Lung (tissue), 12 donors: ENCODE data around the gene MED12. TPM values are rescaled to one million over a fixed set of nuclear protein-coding genes. Genes with fewer than 3 reads are reported as not detected.

Source experiments
- ATAC-seq: fragments of 200-7000 bp; cut with Tn5 transposase; one replicate; pipeline ENCODE4 v1.9.1; 2020; ENCODE audit warnings: moderate number of reproducible peaks; ENCODE audit not compliant: insufficient read depth, low FRiP score
- DNase-seq, 3 donors: peaks; one replicate each; pipeline ENCODE4 v3.0.0-alpha.2; 2013 to 2017
- H3K27ac ChIP-seq, 2 donors: one replicate each; pipeline ENCODE4 v1.5.1; 2013; ENCODE audit warnings: mild to moderate bottlenecking in 2 of 2, moderate library complexity in 2 of 2, control low read depth in 1 of 2, inconsistent platforms in 1 of 2, low read depth in 1 of 2, low read length in 1 of 2
- H3K27me3 ChIP-seq, 3 donors: one replicate each; pipeline ENCODE4 v1.5.1; 2013; ENCODE audit warnings: low read length in 2 of 3; ENCODE audit not compliant: control insufficient read depth in 3 of 3, insufficient read depth in 3 of 3
- H3K36me3 ChIP-seq, 4 donors: one replicate each; pipeline ENCODE4 v1.5.1; 2013; ENCODE audit warnings: low read length in 4 of 4, mild to moderate bottlenecking in 1 of 4, moderate library complexity in 1 of 4; ENCODE audit not compliant: control insufficient read depth in 4 of 4, insufficient read depth in 4 of 4
- H3K4me1 ChIP-seq, 5 donors: one replicate each; pipeline ENCODE4 v1.5.1; 2013; ENCODE audit warnings: low read length in 5 of 5, mild to moderate bottlenecking in 2 of 5, moderate library complexity in 1 of 5; ENCODE audit not compliant: control insufficient read depth in 5 of 5, insufficient read depth in 5 of 5
- H3K4me3 ChIP-seq: one replicate; pipeline ENCODE4 v1.5.1; 2013; ENCODE audit warnings: mild to moderate bottlenecking, control low read depth, moderate library complexity
- H3K9ac ChIP-seq, 2 donors: one replicate each; pipeline ENCODE4 v1.5.1; 2013; ENCODE audit warnings: low read length in 2 of 2, control low read depth in 1 of 2; ENCODE audit not compliant: insufficient read depth in 1 of 2
- H3K9me3 ChIP-seq, 4 donors: one replicate each; pipeline ENCODE4 v1.5.1; 2013; ENCODE audit warnings: low read length in 3 of 4, mild to moderate bottlenecking in 1 of 4, moderate library complexity in 1 of 4; ENCODE audit not compliant: control insufficient read depth in 4 of 4, insufficient read depth in 3 of 4
- WGBS, 2 donors: extraction: QIAGEN DNeasy Blood & Tissue Kit; methylation state at CpG; one replicate each; pipeline ENCODE4 v1.1.7; 2013; 5-methylcytosine and 5-hydroxymethylcytosine counted together
- polyA plus RNA-seq, 2 donors: library from polyadenylated mRNA; stranded (reverse); fragments of 200-250 nt; gene quantifications; one replicate each; pipeline ENCODE4 v1.2.1, GENCODE V29; 2013
- total RNA-seq, 2 donors: library from RNA; depleted of rRNA in 1 of 2; stranded (reverse); fragments of >200 nt in 1 of 2; gene quantifications; one replicate each; pipeline ENCODE4 v1.2.1, GENCODE V29; 2014 to 2021
- TF ChIP-seq, protein P1 (sequence below): IDR thresholded peaks from 2 replicates; pipeline ENCODE4 v1.5.1; 2012; ENCODE audit warnings: mild to moderate bottlenecking; ENCODE audit errors: control extremely low read depth, extremely low read depth
- donor health status: control.
- donor health status: control.
- donor health status: Bipolar disorder and iron deficiency.
- donor health status: healthy.
- donor health status: DM: yes; HTN: yes; CAD: no.

MED12 gene
- total and polyA plus RNA-seq, 4 donors = 10.3 to 41.1 (median 24.9) TPM

- peaks cover 19 to 38% (median 23%) of the 10 kb centered on the region in 4 donors for H3K36me3 ChIP-seq
- TF ChIP-seq, protein P1, sequence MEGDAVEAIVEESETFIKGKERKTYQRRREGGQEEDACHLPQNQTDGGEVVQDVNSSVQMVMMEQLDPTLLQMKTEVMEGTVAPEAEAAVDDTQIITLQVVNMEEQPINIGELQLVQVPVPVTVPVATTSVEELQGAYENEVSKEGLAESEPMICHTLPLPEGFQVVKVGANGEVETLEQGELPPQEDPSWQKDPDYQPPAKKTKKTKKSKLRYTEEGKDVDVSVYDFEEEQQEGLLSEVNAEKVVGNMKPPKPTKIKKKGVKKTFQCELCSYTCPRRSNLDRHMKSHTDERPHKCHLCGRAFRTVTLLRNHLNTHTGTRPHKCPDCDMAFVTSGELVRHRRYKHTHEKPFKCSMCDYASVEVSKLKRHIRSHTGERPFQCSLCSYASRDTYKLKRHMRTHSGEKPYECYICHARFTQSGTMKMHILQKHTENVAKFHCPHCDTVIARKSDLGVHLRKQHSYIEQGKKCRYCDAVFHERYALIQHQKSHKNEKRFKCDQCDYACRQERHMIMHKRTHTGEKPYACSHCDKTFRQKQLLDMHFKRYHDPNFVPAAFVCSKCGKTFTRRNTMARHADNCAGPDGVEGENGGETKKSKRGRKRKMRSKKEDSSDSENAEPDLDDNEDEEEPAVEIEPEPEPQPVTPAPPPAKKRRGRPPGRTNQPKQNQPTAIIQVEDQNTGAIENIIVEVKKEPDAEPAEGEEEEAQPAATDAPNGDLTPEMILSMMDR = no peak
- 83 to 89% methylated on average over 12 of the region's 12 CpGs for WGBS, 2 donors
These were observed 9.9 kb downstream of the MED12 start for GRCh38 chrX:71128166-71128833.

DNA sequence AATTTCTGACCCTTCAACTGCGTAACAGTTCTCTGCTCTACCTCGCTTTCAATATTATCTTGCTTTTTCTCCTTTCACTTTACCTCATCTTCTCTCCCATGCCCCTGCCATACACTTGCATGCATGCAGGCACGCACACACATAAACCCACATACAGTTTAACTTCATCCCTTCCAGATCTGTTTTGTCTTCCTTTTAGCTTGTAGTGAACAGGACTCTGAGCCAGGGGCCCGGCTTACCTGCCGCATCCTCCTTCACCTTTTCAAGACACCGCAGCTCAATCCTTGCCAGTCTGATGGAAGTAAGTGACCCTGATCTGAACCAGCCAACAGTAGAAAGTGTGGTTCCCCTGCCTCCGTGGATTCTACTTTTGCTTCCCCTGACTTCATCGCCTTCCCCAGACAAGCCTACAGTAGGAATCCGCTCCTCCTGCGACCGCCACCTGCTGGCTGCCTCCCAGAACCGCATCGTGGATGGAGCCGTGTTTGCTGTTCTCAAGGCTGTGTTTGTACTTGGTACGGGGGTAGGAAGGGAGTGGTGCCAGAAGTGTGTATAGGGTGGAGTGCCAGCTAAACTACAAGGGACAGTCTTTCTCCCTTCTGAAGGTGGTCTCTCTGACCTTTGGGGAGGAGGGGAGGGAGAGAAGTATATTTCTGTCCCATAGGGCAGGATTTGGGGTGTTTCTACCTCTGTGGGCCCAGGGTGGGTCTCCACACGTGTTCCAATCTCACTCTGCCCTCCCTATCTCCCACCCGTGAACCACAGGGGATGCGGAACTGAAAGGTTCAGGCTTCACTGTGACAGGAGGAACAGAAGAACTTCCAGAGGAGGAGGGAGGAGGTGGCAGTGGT, 10.7 kb downstream of the MED12 start:
- DNase-seq (peak; percentile 69 to 70 (median 70)), ATAC-seq (peak; percentile 76)
- Histone ChIP-seq H3K36me3 (peaks cover 19 to 35% (median 24%) of the 10 kb centered on the region in 4 donors), H3K27ac (no peak overlapping the region), H3K9me3 (no peaks in the 10 kb centered on the region), H3K4me1 (no peaks in the 10 kb centered on the region), H3K9ac (no peak overlapping the region), H3K27me3 (no peaks in the 10 kb centered on the region), H3K4me3 (no peak overlapping the region)
- WGBS, 2 donors = 33 to 34% methylated on average over 18 of the region's 18 CpGs
- TF ChIP-seq, protein P1 = peak; percentile 65

More at GRCh38 chrX:71128166-71128833, 9.9 kb downstream of the MED12 start:
- H3K27me3 ChIP-seq = no peaks in the 10 kb centered on the region
- no peaks in the 10 kb centered on the region for H3K4me1 ChIP-seq
- H3K27ac ChIP-seq = no peak overlapping the region
- H3K4me3 ChIP-seq = no peak overlapping the region
- ATAC-seq = no peak
- no peak for DNase-seq
- no peak overlapping the region for H3K9ac ChIP-seq
- no peaks in the 10 kb centered on the region for H3K9me3 ChIP-seq

DNA sequence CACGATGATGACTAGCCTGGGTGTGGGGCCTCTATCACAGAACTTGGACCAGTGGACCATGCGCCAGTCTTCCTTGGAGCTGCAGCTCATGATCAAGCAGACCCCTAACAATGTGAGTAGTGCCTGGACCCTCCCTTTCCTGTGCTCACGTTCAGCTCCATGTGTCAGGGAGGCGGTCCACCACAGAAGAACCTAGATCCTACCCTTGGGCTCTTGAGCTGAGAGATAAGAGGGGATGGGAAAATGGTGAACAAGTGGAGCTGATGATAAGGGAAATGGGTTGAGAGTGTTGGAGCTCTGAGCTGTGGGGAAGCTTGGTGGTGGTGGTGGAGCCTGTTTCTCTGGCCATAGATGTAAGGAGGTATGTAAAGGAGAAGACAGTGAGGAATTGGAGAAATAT, 13.1 kb downstream of the MED12 start:
- 77 to 79% methylated on average over 4 of the region's 4 CpGs for WGBS, 2 donors
- H3K27me3 ChIP-seq = no peaks in the 10 kb centered on the region
- no peak overlapping the region for H3K9ac ChIP-seq
- DNase-seq = no peak
- TF ChIP-seq, protein P1 = no peak
- ATAC-seq = no peak
- H3K4me1 ChIP-seq = no peaks in the 10 kb centered on the region
- no peak overlapping the region for H3K4me3 ChIP-seq
- H3K9me3 ChIP-seq = peaks cover 0 to 2% (median 0%) of the 10 kb centered on the region in 4 donors
- peaks cover 21 to 30% (median 27%) of the 10 kb centered on the region in 4 donors for H3K36me3 ChIP-seq
- no peak overlapping the region for H3K27ac ChIP-seq
